ENCODE measurements around the gene HMCN2. TPM values are rescaled to one million over a fixed set of nuclear protein-coding genes. Genes with fewer than 3 reads are reported as not detected.

Gene HMCN2
- total RNA-seq, 1 donor from 2014 or later, result 3.1 TPM

- DNase-seq (ENCODE audit: low spot score), result no peak
Measured at GRCh38 chr9:130341839-130342713, 76.5 kb downstream of the HMCN2 start.

GRCh38 chr9:130342714-130343085 is 77.1 kb downstream of the HMCN2 start:
- DNase-seq (ENCODE audit: low spot score), result no peak

GRCh38 chr9:130343445-130343918 is 77.9 kb downstream of the HMCN2 start:
- no peak for DNase-seq (ENCODE audit: low spot score)

GRCh38 chr9:130344366-130344765 is 78.8 kb downstream of the HMCN2 start:
- no peak for DNase-seq (ENCODE audit: low spot score)

- DNase-seq (ENCODE audit: low spot score), result no peak
Measured at GRCh38 chr9:130345009-130345896, 79.7 kb downstream of the HMCN2 start.

GRCh38 chr9:130345897-130346385 is 80.4 kb downstream of the HMCN2 start:
- no peak for DNase-seq (ENCODE audit: low spot score)

- DNase-seq (ENCODE audit: low spot score), result no peak
Measured at GRCh38 chr9:130346431-130346830, 80.9 kb downstream of the HMCN2 start.

GRCh38 chr9:130347036-130347435 is 81.5 kb downstream of the HMCN2 start:
- no peak for DNase-seq (ENCODE audit: low spot score)

GRCh38 chr9:130347931-130348330 is 82.4 kb downstream of the HMCN2 start:
- DNase-seq (ENCODE audit: low spot score), result no peak

- no peak for DNase-seq (ENCODE audit: low spot score)
Measured at GRCh38 chr9:130348341-130348740, 82.8 kb downstream of the HMCN2 start.

GRCh38 chr9:130348881-130349280 is 83.3 kb downstream of the HMCN2 start:
- no peak for DNase-seq (ENCODE audit: low spot score)

- no peak for DNase-seq (ENCODE audit: low spot score)
Measured at GRCh38 chr9:130349398-130349797, 83.8 kb downstream of the HMCN2 start.

GRCh38 chr9:130351343-130351742 is 85.8 kb downstream of the HMCN2 start:
- no peak for DNase-seq (ENCODE audit: low spot score)

GRCh38 chr9:130352081-130352480 is 86.5 kb downstream of the HMCN2 start:
- DNase-seq (ENCODE audit: low spot score), result no peak

- DNase-seq (ENCODE audit: low spot score), result no peak
Measured at GRCh38 chr9:130352586-130353285, 87.2 kb downstream of the HMCN2 start.

GRCh38 chr9:130354378-130354777 is 88.8 kb downstream of the HMCN2 start:
- no peak for DNase-seq (ENCODE audit: low spot score)

- no peak for DNase-seq (ENCODE audit: low spot score)
Measured at GRCh38 chr9:130354806-130355205, 89.2 kb downstream of the HMCN2 start.

- no peak for DNase-seq (ENCODE audit: low spot score)
Measured at GRCh38 chr9:130356033-130356432, 90.5 kb downstream of the HMCN2 start.

- no peak for DNase-seq (ENCODE audit: low spot score)
Measured at GRCh38 chr9:130356877-130357584, 91.5 kb downstream of the HMCN2 start.

GRCh38 chr9:130358928-130359327 is 93.4 kb downstream of the HMCN2 start:
- no peak for DNase-seq (ENCODE audit: low spot score)

- DNase-seq (ENCODE audit: low spot score), result no peak
Measured at GRCh38 chr9:130359819-130360218, 94.3 kb downstream of the HMCN2 start.
